Epithelial cell of esophagus (primary cell): ENCODE results near the gene ASB16.

Experiments
- DNase-seq: peaks from one replicate; pipeline ENCODE4 v3.0.0; 2010; ENCODE audit warnings: low read depth
- H3K4me3 ChIP-seq: 2 replicates; pipeline ENCODE4 v1.5.1; 2011; ENCODE audit warnings: mild to moderate bottlenecking, low read length, control low read depth
- TF ChIP-seq, protein P1 (sequence below): IDR thresholded peaks from 2 replicates; pipeline ENCODE4 v1.5.1; 2011; ENCODE audit warnings: low read depth, mild to moderate bottlenecking, low read length, control low read depth, inconsistent platforms; ENCODE audit not compliant: insufficient read depth; ENCODE audit errors: missing control alignments

The ASB16 gene

GRCh38 chr17:44191941-44192496 lies 21.5 kb downstream of the ASB16 start:
- TF ChIP-seq, protein P1, sequence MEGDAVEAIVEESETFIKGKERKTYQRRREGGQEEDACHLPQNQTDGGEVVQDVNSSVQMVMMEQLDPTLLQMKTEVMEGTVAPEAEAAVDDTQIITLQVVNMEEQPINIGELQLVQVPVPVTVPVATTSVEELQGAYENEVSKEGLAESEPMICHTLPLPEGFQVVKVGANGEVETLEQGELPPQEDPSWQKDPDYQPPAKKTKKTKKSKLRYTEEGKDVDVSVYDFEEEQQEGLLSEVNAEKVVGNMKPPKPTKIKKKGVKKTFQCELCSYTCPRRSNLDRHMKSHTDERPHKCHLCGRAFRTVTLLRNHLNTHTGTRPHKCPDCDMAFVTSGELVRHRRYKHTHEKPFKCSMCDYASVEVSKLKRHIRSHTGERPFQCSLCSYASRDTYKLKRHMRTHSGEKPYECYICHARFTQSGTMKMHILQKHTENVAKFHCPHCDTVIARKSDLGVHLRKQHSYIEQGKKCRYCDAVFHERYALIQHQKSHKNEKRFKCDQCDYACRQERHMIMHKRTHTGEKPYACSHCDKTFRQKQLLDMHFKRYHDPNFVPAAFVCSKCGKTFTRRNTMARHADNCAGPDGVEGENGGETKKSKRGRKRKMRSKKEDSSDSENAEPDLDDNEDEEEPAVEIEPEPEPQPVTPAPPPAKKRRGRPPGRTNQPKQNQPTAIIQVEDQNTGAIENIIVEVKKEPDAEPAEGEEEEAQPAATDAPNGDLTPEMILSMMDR: no peak
- no peak overlapping the region for H3K4me3 ChIP-seq
- DNase-seq: no peak

DNA sequence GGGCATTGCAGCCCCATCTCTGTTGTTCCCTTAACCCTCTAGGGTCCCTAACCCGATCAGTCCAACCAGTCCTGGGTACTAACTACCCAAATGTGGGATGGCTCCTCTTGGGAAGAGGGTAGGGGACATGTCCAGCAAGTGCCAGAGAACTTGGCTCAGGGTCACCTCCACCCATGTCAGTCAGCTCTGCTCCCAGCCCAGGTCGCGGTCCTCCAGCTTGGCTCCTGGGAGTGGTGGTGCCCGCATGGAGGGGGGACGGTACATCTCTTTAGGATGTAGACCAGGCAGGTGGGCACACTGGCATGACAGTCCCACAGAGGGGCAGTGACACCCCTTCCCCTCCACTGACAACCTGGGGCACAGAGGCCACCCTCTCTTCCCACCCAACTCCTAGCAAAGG lies 22.2 kb downstream of the ASB16 start:
- no peak overlapping the region for H3K4me3 ChIP-seq
- TF ChIP-seq, protein P1: no peak
- no peak for DNase-seq

DNA sequence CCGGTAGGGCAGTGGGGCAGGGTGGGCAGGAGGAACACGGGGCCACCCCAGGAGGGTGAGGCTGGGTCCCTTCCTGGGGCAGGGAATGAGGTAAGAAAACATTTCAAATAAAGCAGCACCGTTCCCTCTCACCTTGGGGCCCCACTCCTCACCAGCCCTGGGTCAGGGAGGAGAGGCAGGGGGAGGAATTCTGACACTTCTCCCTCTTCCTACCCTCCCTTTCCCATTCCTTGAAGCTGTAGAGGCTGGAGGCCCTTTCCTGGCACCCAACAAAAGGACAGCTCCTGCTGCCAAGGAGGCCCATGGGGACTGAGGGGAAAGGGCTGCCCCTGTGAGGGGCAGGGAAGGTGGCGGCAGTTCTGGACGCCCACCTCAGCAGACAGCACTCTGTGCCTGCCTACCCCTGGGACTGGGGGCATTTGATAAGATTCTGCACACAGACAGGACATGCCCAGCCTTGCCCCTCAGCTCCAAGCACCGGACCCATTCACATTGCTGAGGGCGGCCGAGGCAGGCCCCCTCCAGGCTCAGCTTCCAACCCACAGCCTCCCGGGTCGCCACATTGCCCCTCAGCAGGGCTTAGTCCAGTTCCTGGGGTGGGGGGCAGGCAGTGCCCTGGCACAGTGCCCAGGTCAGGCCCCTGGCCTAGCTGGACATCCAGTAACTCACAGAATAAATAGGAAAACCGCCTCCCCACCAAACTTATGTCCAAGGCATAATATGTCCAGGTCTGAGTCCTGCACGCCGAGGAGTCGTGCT lies 23.0 kb downstream of the ASB16 start:
- TF ChIP-seq, protein P1: no peak
- DNase-seq: no peak
- H3K4me3 ChIP-seq: no peak overlapping the region

DNA sequence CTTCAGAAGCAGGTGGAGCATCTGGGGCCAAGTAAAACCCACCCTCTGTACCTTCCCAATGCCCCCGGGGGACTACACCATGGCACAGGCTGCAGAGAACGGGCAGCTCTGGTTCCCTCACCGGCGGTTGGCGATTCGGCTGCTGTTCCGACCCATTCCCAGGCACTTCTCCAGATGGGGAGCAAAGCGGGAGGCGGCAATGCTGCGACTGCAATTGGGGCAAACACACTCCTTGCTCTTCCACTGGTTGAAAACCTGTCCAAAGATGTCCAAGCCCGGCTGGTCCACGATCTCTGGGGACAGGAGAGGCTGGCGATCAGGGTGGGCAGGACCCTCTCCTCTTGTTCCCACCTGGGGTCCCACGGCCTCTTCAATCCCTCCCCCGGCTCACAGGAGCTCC lies 26.6 kb downstream of the ASB16 start:
- TF ChIP-seq, protein P1: no peak
- H3K4me3 ChIP-seq: no peak overlapping the region
- DNase-seq: no peak

- peak overlapping the region; percentile 80 for H3K4me3 ChIP-seq
- TF ChIP-seq, protein P1: peak; percentile 10
- peak; percentile 49 for DNase-seq
These were observed 27.6 kb downstream of the ASB16 start for GRCh38 chr17:44197980-44198720.

DNA sequence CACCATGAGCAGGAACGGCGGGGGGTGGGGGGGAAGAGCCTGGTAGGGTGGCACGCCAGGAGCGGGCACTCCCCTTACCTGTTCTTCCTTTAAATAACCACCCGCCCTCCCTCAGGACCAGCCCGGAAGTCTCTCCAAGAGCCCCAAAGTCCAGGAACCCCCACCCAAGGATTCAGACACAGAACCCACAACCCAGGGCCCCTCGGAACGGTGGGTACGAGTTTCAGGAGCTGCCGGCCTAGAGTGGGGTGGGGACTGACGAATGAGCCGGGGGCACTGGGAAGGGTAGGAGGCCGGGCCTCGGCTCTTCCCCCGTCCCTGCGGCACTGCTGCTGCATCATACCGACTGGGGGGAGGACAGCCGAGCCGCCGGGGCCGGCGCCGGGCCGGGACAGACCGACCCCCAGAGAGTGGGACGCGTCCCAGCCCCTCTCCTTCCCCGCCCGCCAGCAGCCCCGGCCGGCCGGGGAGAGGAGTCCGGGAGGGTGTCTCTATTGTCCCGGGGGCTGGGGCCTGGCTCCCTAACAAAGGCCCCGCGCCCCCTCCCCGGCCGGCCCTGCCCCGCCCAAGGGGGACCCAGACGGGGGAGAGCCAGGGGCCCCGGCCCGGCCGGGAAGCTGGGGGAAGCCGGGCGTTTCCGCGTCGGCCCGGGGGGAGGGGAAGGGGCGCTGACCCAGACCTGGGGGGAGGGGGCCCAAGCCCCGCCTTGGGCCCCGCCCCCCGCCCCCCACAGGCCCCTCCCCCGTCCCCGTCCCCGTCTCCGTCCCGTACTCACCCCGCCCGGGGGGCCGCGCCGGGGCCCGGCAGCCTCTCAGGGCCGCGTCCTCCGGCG lies 28.4 kb downstream of the ASB16 start:
- TF ChIP-seq, protein P1: no peak
- peak overlapping the region; percentile 80 for H3K4me3 ChIP-seq
- DNase-seq: peak; percentile 53
